Measurements from ENCODE around the gene ENTPD3.
A peak's percentile ranks its signal among the peaks of the same experiment; 100 is the strongest.

The ENTPD3 gene

DNA sequence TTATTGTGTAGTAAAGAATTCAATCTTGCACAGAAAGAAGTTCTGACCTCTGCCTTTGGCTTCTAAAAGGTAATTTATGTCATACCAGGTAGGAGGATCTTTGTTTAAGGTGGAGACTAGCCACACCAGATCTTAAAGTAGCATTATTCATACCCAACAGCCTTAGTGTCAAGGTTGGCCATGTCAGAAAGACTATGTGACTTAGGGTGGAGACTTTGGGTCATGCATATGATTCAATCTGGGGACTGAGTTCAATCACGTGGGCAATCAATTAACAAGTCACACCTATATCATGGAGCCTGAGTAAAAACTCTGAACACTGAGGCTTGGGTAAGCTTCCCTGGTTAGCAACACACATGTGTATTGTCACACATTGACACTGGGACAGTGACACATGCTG lies 28.5 kb upstream of the ENTPD3 start:
- no peak overlapping the region for H3K4me3 ChIP-seq (ENCODE audit: low read depth, low read length)
- TF ChIP-seq, protein P1, sequence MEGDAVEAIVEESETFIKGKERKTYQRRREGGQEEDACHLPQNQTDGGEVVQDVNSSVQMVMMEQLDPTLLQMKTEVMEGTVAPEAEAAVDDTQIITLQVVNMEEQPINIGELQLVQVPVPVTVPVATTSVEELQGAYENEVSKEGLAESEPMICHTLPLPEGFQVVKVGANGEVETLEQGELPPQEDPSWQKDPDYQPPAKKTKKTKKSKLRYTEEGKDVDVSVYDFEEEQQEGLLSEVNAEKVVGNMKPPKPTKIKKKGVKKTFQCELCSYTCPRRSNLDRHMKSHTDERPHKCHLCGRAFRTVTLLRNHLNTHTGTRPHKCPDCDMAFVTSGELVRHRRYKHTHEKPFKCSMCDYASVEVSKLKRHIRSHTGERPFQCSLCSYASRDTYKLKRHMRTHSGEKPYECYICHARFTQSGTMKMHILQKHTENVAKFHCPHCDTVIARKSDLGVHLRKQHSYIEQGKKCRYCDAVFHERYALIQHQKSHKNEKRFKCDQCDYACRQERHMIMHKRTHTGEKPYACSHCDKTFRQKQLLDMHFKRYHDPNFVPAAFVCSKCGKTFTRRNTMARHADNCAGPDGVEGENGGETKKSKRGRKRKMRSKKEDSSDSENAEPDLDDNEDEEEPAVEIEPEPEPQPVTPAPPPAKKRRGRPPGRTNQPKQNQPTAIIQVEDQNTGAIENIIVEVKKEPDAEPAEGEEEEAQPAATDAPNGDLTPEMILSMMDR (IDR thresholded peaks at IDR 0.05; ENCODE audit: low read depth, low read length, missing control alignments), result no peak
- no peak for DNase-seq (ENCODE audit: low read depth)
- in situ Hi-C loops (cut with HindIII; ENCODE audit: low sequenced_read_pairs), result no loop called here

DNA sequence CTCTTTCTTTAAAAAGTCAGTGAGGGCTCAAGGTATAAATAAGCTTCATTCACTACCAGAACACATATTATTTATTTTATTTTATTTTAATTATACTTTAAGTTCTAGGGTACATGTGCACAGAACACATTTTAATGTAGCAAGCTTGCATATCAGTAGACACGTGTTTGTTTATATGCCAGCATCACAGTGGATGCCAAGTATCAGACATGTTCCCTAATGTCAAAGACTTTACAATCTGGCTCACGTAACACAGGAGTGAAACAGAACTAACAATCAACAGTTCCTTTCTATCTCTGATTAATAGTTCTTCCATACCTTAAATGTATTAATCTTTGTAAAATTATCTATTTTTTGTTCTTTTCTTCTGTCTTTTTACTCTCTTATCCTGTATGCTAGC lies 23.3 kb upstream of the ENTPD3 start:
- H3K4me3 ChIP-seq (ENCODE audit: low read depth, low read length), result no peak overlapping the region
- in situ Hi-C loops (cut with HindIII; ENCODE audit: low sequenced_read_pairs), result no loop called here
- TF ChIP-seq, protein P1 (IDR thresholded peaks at IDR 0.05; ENCODE audit: low read depth, low read length, missing control alignments), result no peak
- no peak for DNase-seq (ENCODE audit: low read depth)

DNA sequence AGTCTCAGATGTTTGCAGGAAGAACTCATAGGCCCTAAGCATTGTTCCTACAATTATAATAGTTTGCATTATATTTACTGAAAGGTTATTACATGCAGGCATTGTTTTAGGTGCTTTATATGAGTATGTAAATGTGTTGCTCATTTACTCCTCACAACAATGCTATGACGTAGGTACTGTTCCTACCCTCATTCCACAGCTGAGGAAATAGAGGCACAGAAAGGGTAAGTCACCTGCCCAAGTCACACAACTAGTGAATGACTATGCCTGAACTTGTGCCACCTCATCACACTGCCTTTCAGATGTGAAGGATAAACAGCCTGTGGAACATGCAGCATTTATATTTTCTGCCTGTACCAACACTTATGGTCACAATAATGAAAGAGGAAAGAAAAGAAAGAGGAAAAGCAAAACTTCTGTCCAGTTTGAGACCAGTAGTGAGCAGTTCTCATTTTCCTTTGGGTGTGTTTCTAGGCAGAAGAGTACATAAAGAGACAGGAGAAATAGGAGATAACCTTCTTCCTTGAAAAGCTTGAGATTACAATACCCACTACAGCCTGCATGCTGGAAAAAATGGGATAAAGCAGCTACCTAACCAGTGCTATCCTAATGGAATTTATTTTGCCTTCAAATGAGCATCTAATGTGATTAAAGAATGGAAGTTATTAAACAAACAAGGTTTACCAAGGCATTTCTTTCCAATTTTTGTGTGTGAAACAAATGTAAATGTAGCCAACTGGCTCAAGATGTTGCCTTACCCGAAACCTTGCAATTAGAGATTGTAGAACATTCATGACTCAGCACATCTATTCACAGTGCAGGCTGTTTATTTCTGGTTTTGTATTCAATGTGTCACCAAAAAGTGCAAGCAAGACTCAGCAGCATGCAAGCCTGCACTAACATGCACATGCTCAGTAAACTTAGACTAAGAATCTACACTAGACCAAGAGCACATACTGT lies 20.5 kb upstream of the ENTPD3 start:
- DNase-seq (ENCODE audit: low read depth), result peak; percentile 9
- no peak overlapping the region for H3K4me3 ChIP-seq (ENCODE audit: low read depth, low read length)
- TF ChIP-seq, protein P1 (IDR thresholded peaks at IDR 0.05; ENCODE audit: low read depth, low read length, missing control alignments), result no peak
- in situ Hi-C loops (cut with HindIII; ENCODE audit: low sequenced_read_pairs), result no loop called here

DNA sequence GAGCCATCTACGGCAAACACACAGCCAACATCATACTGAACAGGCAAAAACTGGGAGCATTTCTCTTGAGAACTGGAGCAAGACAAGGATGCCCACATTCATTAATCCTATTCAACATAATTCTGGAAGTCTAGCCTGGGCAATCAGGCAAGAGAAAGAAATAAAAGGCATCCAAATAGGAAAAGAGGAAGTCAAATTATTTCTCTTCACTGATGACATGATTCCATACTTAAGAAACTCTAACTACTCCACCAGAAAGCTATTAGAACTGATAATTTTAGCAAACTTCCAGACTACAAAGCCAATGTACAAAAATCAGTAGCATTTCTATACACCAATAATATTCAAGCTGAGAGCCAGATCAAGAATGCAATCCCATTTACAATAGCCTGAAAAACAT lies 17.3 kb upstream of the ENTPD3 start:
- H3K4me3 ChIP-seq (ENCODE audit: low read depth, low read length), result no peak overlapping the region
- TF ChIP-seq, protein P1 (IDR thresholded peaks at IDR 0.05; ENCODE audit: low read depth, low read length, missing control alignments), result no peak
- DNase-seq (ENCODE audit: low read depth), result no peak
- in situ Hi-C loops (cut with HindIII; ENCODE audit: low sequenced_read_pairs), result no loop called here

DNA sequence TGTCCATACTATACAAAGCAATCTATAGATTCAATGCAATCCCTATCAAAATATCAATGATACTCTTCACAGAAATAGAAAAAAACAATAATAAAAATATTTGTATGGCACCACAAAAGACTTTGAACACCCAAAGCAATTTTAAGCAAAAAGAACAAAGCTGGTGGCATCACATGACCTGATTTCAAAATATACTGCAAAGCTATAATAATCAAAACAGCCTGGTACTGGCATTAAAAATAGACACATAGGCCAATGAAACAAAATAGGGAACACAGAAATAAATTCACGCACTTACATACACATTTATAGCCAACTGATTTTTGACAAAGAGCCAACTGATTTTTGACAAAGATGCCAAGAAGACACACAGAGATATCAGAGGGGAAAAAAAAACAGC lies 9.2 kb upstream of the ENTPD3 start:
- no peak overlapping the region for H3K4me3 ChIP-seq (ENCODE audit: low read depth, low read length)
- TF ChIP-seq, protein P1 (IDR thresholded peaks at IDR 0.05; ENCODE audit: low read depth, low read length, missing control alignments), result no peak
- in situ Hi-C loops (cut with HindIII; ENCODE audit: low sequenced_read_pairs), result no loop called here
- no peak for DNase-seq (ENCODE audit: low read depth)

DNA sequence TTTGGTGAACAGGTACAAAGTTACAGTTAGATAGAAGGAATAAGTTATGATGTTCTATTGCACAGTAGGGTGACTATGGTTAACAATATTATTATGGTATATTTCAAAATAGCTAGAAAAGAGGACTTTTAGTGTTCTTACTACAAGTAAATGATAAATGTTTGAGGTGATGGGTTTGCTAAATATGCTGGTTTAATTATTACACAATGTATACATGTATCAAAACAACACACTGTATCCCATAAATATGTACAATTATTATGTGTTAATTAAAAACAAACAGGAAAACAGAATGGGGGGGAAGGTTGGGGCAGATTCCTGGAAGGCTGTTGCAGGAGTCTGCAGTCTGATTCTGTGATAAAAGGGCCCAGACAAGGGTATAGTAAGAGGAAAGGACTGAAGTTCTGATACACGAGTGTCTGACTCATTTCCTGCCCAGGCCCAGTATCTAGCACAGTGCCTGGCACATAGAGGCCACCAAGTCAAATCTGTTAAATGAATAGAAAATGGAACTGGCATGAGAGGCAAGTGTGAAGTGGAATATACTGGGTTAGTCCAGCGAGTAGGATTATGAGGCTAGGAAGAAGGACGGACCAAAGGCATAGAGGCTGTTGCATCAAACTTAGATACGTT lies 7.2 kb upstream of the ENTPD3 start:
- H3K4me3 ChIP-seq (ENCODE audit: low read depth, low read length), result no peak overlapping the region
- in situ Hi-C loops (cut with HindIII; ENCODE audit: low sequenced_read_pairs), result no loop called here
- TF ChIP-seq, protein P1 (IDR thresholded peaks at IDR 0.05; ENCODE audit: low read depth, low read length, missing control alignments), result no peak
- no peak for DNase-seq (ENCODE audit: low read depth)

All from astrocyte of the cerebellum (primary cell).